Measurements from ENCODE around the gene ANKRD13D.
A peak's percentile ranks its signal among the peaks of the same experiment; 100 is the strongest.

ANKRD13D gene

DNA sequence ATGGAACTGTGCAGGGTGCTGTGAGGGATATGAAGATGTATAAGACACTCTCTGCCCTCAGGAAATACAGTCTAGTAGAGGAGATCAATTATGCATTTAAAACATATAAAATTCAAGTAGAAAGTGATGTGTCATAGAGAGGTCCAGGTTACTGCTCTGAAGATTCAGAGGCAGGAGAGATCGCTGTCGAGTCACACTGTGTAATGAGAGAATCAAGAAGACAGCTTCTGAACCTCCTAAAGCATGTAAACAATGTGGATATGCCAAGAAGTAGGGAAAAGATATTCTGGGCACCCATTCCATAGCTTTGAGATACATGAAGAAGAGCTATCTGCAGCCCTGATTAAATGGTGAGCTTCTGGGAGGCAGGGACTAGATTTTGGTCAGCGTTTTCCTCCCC lies 30.9 kb downstream of the ANKRD13D start:
- no peak for DNase-seq (ENCODE audit: low spot score)

DNA sequence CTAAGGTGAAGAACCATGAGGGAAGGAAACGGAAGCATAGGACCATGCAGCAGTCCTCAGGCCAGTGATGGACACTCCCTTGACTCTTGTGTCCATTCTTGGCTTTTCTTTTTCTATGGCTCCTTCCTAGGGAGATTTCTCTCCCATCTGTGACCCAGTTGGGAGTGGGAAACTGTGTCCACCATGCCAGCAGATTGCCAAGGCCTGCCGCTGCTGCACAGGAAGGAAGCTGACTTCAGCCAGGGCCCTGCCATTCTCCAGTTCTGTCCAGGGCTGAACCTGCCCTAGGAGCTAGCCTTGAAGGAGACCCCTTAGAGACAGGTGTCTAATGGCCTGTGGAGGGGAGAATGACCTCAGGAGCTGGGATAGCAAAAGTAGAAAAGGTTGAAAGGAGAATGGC lies 31.6 kb downstream of the ANKRD13D start:
- DNase-seq (ENCODE audit: low spot score) = no peak

DNA sequence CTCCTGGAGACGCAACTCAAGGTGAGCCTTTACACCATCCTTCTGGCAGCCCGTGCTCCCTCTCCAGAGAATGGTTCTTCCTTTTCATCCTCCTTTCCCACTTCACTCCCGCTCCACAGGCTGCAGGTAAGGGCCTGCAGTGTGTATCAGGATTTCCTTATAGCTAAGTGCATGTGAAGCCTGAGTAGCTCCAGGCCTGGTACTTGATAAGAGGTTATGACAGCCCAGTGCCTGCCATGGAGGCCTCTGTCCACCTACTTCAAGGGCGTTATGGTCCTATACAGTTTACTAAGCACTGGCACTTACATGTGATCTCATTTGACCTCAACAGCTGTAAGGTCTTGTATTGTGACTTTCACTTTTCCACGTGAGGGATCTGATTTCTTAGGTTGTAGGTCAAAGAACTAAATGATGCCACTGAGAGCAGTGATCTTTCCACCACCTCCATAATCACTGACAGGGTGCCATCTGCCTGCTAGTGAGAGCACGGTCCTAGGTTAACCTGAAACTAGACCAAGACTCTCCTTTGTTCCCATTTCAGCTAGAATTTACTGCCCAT lies 32.3 kb downstream of the ANKRD13D start:
- DNase-seq (ENCODE audit: low spot score) = no peak

DNA sequence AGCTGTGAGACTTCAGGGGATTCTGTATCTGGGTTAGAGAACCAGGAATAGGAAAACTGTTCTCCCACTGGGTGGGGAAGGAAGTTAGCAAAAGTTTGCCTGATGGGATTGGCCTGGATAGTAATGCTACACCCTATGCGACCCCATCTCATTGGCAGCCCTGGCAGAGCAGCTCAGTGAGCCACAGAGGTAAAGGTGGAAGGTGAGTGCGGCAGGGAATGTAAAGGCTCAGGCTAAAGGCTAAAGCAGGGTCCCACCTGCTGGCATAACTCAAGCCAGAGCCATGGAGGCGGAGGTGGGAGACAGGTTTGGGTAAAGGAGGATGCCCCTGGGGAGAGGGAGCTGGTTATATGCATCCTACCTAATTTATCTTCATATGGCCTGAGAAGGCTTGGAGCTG lies 32.9 kb downstream of the ANKRD13D start:
- DNase-seq (ENCODE audit: low spot score) = no peak

DNA sequence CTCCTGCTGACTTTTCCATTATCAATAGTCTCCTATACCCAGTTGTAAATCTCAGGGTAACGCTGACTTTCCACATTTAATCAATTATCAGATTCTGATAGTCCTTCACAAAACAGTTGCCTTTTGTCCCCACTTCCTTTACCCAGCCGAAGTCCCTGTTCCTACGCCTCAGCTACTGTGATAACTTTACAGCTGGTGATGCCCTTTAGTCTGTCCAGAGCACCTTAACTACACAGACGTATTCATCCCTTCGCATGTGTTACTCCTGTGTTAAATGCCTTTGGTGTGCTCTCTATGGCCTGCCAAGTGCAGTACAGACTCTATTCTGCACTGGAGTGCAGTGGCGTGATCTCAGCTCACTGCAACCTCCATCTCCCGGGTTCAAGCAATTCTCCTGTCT lies 34.4 kb downstream of the ANKRD13D start:
- no peak for DNase-seq (ENCODE audit: low spot score)

DNA sequence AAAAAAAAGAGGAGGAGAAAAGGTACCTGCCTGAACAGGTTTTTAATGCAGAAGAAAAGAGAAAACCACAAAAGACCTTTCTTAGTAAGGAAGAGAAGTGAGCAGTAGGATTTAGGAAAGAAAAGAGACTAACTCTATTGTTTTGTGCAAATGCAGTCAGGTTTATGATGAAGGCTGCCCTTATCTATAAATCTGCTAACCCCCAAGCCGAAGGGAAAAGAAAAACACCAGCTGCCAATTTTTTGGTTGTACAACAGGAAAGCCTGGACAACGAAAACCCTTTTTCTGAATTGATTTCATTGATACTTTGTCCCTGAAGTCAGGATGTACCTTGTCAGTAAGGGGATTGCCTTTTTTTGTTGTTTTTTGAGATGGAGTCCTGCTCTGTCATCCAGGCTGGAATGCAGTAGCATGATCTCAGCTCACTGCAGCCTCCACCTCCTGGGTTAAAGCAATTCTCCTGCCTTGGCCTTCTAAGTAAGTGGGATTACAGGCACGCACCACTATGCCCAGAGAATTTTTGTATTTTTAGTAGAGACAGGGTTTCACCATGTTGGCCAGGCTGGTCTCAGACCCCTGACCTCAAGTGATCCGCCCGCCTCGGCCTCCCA lies 43.1 kb downstream of the ANKRD13D start:
- DNase-seq (ENCODE audit: low spot score) = no peak

DNA sequence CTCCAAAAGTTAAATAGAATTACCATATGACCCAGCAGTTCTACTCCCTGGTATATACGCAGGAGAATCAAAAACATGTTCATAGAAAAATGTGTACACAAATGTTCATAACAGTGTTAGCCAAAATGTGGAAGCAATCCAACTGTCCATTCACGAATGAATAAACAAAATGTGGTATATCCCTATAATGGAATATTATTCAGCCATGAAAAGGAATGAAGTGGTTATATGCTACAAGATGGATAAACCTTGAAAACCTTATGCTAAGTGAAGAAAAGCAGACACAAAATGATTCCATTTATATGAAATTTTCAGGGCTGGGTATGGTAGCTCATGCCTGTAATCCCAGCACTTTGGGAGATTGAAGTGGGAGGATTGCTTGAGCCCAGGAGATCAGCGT lies 48.2 kb downstream of the ANKRD13D start:
- DNase-seq (ENCODE audit: low spot score) = no peak

DNA sequence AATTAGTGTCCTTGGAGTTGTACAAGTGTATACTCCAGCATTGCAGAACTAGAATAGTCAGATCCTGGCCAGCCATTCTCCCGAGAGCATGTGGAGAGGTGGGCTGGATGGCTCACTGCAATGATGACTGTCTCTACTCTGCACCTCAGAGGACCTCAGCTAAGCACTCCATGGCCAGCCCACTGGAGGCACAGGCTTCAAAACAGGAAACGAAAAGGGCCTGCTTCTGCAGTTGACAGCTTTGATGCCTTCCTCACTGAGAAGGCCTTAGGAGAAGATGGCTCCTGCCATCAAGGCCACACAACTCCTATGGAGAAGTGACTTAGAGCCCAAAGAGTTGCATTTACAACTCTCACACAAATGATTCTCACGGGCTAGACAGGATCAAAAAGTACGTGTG lies 55.2 kb downstream of the ANKRD13D start:
- DNase-seq (ENCODE audit: low spot score) = no peak

DNA sequence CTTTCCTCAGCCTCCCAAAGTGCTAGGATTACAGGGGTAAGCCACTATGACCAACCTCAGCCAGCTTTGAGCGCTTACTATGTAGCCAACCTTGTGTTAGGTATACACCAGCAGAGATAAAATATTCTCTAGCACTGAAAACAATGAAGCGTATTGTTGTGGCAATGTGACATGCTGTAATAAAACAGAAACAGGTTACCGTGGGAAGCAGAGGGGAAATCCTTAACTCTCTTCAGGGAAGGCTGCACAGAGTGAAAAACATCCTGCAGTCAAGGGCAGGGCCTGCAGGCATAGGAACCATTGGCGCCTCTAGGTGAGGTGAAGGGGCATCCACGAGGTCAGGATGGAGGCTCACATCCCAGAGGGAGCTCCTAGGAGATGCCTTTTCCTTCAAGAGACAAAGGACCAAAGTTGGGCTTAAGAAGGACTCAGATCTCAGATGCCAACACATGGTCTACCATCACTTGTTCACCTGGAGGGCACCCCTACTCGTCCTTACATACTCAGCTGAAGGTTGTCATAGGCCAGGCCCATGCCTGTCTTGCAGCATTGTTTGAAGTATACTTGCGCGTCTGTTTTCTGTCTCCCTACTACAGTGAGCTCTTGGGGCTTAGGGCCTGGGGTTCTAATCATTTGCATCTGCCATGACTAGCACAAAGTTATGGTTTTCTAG lies 56.3 kb downstream of the ANKRD13D start:
- DNase-seq (ENCODE audit: low spot score) = peak; percentile 36

DNA sequence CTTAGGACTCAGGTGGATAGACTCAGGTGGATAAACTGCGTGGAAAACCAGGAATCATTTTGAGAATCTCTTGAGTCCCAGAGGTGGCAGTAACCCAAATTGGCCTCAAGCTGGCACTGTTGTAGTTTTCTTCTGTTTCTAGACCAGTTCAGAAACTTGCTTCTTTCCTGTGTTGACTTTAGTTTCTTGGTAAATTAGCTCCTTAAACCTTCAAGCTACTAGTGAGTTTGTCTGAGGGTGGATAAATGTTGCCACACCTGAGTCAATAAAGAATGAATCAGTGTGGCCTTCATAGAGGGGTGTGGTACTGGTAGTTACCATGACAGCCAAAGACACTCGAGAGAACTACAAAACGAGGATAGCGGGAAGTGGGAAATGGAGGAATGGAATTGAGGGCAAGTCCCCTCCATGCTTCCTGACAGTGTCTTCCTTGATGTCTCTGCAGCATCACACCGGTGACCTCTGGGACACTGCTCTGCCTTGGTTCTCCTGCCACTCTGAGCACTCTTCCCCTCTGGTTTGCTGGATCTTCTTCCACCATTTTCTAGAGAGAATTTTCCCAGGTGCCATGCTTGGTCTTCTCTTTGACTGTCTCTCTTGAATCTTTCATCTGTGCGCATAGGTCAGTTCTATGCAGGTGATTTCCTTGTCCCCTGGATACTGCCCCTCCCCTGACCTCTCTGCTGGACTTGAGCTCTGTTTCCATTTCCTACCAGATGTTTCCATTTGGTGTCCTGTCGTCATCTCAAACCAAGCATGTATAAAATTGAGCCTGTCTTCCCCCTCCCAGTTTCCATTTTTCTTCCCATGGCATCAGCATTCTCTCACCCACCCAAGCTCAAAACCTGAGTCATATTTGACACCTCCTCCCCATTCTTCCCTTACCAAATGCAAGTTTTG lies 57.1 kb downstream of the ANKRD13D start:
- DNase-seq (ENCODE audit: low spot score) = peak; percentile 77

DNA sequence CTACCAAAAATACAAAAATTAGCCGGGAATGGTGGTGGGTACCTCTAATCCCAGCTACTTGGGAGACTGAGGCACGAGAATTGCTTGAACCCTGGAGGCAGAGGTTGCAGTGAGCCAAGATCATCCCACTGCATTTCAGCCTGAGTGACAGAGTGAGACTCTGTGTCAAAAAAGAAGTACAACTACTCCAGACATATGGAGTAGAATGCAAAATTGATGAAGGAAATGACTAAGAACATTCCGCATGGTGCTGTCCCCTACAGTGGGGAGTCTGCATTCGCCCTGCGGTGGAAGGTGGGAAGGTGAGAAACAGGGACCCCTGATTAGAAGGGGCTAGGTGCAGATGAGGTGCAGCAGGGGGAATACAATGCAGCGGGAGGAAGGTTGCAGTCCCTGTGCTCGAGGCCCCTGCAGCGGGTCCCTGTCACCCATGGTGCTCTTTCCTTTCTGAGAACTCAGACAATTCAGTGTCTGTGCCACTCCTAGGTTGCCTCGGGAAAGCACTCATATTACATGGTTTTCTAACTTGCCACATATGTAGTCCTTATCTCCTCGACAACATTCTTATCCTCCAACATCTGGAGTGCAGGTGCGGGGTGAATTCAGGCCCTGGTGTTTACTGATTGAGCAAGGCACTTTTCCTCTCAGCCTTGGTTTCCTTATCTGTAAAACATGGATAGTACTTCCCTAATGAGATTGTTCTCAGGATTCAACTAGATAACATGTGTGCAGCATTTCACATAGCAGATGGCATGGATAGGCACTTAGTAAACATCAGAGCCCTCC lies 59.1 kb downstream of the ANKRD13D start:
- no peak for DNase-seq (ENCODE audit: low spot score)

DNA sequence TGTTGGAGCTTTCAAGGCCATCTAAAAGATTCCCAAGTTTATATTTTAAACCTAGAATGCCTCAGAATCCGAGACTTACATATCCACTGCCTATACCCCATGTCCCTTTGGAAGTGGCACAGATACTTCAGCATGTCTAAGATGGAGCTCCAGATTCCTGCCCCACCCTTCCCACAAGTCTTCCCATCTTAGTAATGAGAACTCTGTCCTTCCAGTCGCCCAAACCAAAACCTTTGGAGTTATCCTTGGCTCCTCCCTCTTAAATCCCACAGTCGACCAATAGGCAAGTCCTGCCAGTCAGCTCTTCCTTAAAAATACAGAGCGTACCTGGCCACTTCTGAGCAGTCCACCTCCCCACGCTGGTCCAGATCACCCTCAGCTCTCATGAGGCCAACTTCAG lies 59.9 kb downstream of the ANKRD13D start:
- DNase-seq (ENCODE audit: low spot score) = no peak

DNA sequence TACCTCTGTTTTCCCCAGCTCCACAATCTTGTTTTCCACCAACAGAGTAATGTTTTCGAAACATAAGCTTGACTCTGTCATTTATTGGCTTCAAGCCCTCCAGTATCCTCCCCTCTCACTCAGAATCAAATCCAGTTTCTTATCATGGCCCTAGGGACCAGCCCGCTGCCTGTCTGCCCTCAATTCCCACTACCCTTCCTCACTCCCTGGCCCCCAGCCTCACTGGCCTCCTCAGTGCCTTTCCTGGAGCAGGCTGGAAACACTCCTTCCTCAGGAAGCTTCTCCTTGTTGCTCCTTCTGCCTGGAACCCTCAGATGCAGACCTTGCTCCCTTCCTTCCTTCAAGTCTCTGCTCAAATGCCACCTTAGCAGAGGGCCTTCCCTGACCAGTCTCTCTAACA lies 60.4 kb downstream of the ANKRD13D start:
- DNase-seq (ENCODE audit: low spot score) = no peak

DNA sequence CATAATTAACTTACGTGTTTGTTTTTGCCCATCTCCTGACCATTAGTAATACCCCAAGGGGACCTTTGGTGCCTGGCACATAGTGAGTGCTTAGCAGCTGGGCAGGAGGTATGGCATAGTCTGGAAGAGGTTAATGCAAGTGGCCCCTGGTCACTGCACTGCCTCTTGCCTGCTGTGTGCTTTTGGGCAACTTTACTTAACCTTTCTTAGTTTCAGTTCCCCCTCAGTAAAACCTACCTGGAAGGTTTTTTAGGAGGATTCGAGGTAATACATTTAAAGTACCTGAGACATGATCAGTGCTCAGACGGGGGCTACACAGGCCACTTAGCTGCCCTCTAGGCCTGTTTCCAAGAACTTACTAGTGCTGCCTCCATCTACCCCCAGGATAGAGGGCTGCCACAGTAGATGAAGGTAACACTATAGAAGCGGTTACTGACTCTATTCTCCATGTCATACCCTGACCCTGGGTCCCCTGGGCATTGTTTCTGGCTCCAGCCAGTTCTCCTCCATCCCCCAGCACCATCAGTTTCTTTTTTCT lies 60.9 kb downstream of the ANKRD13D start:
- no peak for DNase-seq (ENCODE audit: low spot score)

DNA sequence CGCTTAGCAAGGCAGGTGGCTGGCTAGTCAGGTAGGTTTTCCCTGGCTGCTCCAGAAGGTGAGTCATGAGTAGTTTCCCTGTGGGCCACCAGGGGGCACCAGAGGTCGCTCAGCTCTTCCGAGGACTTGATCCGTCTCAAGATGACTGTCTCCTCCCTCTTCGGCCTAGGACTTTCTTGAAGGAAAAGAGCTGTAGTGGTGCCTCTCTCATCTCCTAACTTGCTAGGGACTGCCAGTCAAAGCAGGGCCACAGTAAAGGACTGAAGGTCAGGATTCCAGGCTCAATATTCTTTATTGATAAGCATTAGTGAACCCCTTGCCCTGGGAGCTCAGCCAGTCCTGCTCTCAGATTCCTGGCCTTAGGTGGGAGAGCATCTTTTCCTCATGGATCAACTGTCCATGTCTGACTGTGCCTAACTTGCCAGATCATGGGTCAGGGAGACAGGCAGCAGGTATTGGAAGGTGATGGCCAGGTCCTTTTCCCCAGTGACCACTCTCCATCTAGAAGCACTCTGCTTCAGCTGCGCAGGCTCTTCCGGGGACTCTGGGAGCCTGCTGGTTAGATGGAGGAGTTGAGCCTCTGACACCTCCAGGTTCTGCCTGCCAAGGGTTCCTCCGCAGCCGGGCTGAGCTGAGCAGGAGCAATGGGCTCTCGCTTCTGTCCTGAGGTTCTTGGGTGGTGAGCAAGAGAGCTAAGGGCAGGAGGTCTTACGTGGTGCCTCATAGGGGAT lies 62.3 kb downstream of the ANKRD13D start:
- DNase-seq (ENCODE audit: low spot score) = peak; percentile 89

Measured in kidney tubule cell (primary cell).